DND-41 (cell line): ENCODE results near the gene C6orf62.
"Not testable (repeated sequence)": the region's sequence is repeated elsewhere in the genome, so short reads cannot be mapped to it uniquely, and the experiment has no call there.

Source experiments
- ATAC-seq: fragments of 200-7000 bp; cut with Tn5 transposase; 3 replicates; pipeline ENCODE4 v1.9.1; 2021; ENCODE audit warnings: low read depth; ENCODE audit not compliant: insufficient read depth
- DNase-seq: peaks from one replicate; pipeline ENCODE4 v3.0.0-alpha.2; 2020
- H2AFZ ChIP-seq: 2 replicates; pipeline ENCODE4 v1.6.0; 2012; ENCODE audit warnings: low read depth, low read length
- H3K27ac ChIP-seq: 2 replicates; pipeline ENCODE4 v1.5.1; 2012; ENCODE audit warnings: low read length, inconsistent platforms
- H3K27me3 ChIP-seq: fragments of 200-600 bp; sonication (generic); 2 replicates; pipeline ENCODE4 v1.6.0; 2012; ENCODE audit warnings: low read length, mild to moderate bottlenecking, inconsistent platforms; ENCODE audit not compliant: insufficient read depth, poor library complexity
- H3K36me3 ChIP-seq: 2 replicates; pipeline ENCODE4 v1.5.1; 2012; ENCODE audit warnings: low read length, inconsistent platforms; ENCODE audit not compliant: insufficient read depth
- H3K4me1 ChIP-seq: 2 replicates; pipeline ENCODE4 v1.5.1; 2012; ENCODE audit warnings: mild to moderate bottlenecking, low read length; ENCODE audit not compliant: insufficient read depth
- H3K4me2 ChIP-seq: 2 replicates; pipeline ENCODE4 v1.6.0; 2012; ENCODE audit warnings: mild to moderate bottlenecking, moderate library complexity, low read length, inconsistent platforms; ENCODE audit not compliant: insufficient read depth
- H3K4me3 ChIP-seq, 2 experiments: fragments of 200-600 bp in 1 of 2; shearing (Covaris generic) in 1 of 2; 2 replicates each; pipeline ENCODE4 v1.5.1; 2012 to 2016; ENCODE audit warnings: inconsistent platforms in 2 of 2, low read length in 2 of 2, mild to moderate bottlenecking in 2 of 2, low read depth in 1 of 2, moderate library complexity in 1 of 2
- H3K79me2 ChIP-seq: 2 replicates; pipeline ENCODE4 v1.6.0; 2012; ENCODE audit warnings: low read length, inconsistent platforms; ENCODE audit not compliant: insufficient read depth
- H3K9ac ChIP-seq: 2 replicates; pipeline ENCODE4 v1.6.0; 2012; ENCODE audit warnings: low read depth, mild to moderate bottlenecking, inconsistent platforms, low read length, moderate library complexity
- H3K9me3 ChIP-seq: 2 replicates; pipeline ENCODE4 v1.5.1; 2012; ENCODE audit warnings: low read length, moderate library complexity, mild to moderate bottlenecking, inconsistent platforms; ENCODE audit not compliant: insufficient read depth, severe bottlenecking
- H4K20me1 ChIP-seq: 2 replicates; pipeline ENCODE4 v1.6.0; 2012; ENCODE audit warnings: low read length; ENCODE audit not compliant: insufficient read depth
- EZH2 ChIP-seq: IDR thresholded peaks from 3 replicates; pipeline ENCODE4 v1.6.1; 2012; ENCODE audit warnings: borderline replicate concordance, low read depth, mild to moderate bottlenecking, moderate library complexity, low read length, inconsistent platforms; ENCODE audit not compliant: severe bottlenecking
- TF ChIP-seq, protein P1 (sequence below): IDR thresholded peaks from 2 replicates; pipeline ENCODE4 v1.5.1; 2012; ENCODE audit warnings: borderline replicate concordance, low read length, moderate library complexity, mild to moderate bottlenecking; ENCODE audit not compliant: poor library complexity, severe bottlenecking; ENCODE audit errors: extremely low read depth

Gene C6orf62

DNA sequence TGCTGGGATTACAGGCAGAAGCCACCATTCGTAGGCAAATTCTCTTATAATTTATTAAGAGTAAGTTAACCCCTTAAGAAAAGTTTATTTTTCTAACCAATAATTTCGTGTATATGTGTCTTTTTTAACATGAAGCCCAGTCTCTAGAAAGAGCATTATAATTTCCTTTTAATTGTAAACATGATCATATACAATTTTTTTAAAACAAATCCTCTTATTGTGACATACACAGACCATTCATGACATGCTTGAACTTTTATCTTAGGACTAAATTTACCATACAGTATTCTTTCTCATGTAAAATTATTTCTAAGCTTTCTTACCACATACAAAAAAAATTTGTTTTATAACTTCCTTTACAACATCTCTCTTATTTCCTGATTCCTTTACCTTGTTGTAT lies 45.3 kb downstream of the C6orf62 start:
- H3K27me3 ChIP-seq, result no peaks in the 10 kb centered on the region
- peaks cover 4% of the 10 kb centered on the region; the same call in 1 of the 2 replicates for H3K4me1 ChIP-seq
- no peak overlapping the region for H2AFZ ChIP-seq
- TF ChIP-seq, protein P1, sequence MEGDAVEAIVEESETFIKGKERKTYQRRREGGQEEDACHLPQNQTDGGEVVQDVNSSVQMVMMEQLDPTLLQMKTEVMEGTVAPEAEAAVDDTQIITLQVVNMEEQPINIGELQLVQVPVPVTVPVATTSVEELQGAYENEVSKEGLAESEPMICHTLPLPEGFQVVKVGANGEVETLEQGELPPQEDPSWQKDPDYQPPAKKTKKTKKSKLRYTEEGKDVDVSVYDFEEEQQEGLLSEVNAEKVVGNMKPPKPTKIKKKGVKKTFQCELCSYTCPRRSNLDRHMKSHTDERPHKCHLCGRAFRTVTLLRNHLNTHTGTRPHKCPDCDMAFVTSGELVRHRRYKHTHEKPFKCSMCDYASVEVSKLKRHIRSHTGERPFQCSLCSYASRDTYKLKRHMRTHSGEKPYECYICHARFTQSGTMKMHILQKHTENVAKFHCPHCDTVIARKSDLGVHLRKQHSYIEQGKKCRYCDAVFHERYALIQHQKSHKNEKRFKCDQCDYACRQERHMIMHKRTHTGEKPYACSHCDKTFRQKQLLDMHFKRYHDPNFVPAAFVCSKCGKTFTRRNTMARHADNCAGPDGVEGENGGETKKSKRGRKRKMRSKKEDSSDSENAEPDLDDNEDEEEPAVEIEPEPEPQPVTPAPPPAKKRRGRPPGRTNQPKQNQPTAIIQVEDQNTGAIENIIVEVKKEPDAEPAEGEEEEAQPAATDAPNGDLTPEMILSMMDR, result no peak
- no peak for TF ChIP-seq EZH2
- no peaks in the 10 kb centered on the region for H4K20me1 ChIP-seq
- H3K4me3 ChIP-seq, result no peak overlapping the region
- H3K4me2 ChIP-seq, result no peak overlapping the region
- DNase-seq, result no peak
- no peak for ATAC-seq
- 0 out of 2 replicates have a peak, but pooled peaks cover under 1% of the 10 kb centered on the region for H3K36me3 ChIP-seq
- H3K9ac ChIP-seq, result no peak overlapping the region
- H3K9me3 ChIP-seq, result peaks cover 42% of the 10 kb centered on the region
- H3K79me2 ChIP-seq, result no peaks in the 10 kb centered on the region
- H3K27ac ChIP-seq, result no peak overlapping the region

DNA sequence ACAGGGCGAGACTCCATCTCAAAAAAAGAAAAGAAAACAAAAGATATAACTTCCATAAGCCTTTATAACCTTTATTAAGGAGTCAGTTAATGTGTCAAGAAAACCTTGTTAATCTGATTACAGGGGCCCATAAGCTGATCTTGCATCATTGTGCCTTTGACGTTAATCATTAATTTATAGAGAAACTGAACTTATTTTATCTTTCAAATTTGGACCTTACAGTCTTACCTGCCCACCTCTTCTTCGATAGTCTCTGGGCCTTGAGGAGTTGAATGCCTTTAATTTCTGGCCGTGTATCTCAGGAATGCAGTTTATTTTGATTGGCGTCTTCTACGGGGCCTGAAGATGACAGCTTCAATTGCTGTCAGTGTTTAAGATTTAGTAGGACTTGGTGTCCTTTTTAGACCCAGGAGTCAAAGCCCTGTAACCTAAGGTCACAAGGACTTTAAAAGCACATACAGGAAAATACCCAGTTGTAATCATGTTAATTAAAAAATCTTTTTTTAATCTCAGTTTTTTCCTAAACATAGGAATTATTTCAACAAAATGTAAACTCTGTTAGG lies 46.3 kb downstream of the C6orf62 start:
- Histone ChIP-seq H3K36me3 (0 out of 2 replicates have a peak, but pooled peaks cover 3% of the 10 kb centered on the region), H3K79me2 (peaks cover 5% of the 10 kb centered on the region), H4K20me1 (no peaks in the 10 kb centered on the region), H3K4me1 (peaks cover 14% of the 10 kb centered on the region), H2AFZ (no peak overlapping the region), H3K4me2 (no peak overlapping the region), H3K9ac (no peak overlapping the region), H3K4me3 (no peak overlapping the region), H3K27me3 (no peaks in the 10 kb centered on the region), H3K9me3 (peaks cover 42% of the 10 kb centered on the region), H3K27ac (no peak overlapping the region)
- DNase-seq, result no peak
- TF ChIP-seq, protein P1, result no peak
- no peak for TF ChIP-seq EZH2
- no peak for ATAC-seq

DNA sequence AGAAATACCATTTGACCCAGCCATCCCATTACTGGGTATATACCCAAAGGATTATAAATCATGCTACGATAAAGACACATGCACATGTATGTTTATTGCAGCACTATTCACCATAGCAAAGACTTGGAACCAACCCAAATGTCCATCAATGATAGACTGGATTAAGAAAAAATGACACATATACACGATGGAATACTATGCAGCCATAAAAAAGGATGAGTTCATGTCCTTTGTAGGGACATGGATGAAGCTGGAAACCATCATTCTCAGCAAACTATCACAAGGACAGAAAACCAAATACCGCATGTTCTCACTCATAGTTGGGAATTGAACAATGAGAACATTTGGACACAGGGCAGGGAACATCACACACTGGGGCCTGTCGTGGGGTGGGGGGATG lies 47.9 kb downstream of the C6orf62 start:
- not testable (repeated sequence) for H4K20me1 ChIP-seq, H3K9ac ChIP-seq, H3K27ac ChIP-seq, ATAC-seq, H2AFZ ChIP-seq, H3K4me2 ChIP-seq, H3K36me3 ChIP-seq, DNase-seq, H3K27me3 ChIP-seq, H3K4me3 ChIP-seq
- H3K79me2 ChIP-seq, result peaks cover 18% of the 10 kb centered on the region
- peaks cover 42% of the 10 kb centered on the region for H3K9me3 ChIP-seq
- peaks cover 17% of the 10 kb centered on the region for H3K4me1 ChIP-seq

DNA sequence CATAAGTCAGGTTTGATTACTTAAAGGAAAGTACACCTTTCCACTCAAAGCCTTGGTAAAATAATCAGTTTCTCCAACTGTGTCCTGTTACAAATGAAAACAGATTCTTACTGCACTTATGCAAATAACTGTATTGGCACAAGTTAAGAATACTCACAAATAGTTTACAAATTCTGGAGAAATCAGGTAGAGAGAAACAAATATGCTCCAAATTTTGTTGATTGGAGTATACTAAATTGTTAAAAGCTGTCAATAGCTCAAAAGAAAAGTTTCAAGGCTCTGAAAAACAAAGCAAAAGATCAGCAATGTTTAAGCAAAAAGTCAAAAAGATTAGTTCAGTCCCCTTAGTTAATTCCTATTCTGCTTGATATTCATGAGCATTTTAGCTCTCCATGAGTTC lies 48.5 kb downstream of the C6orf62 start:
- not testable (repeated sequence) for H3K27me3 ChIP-seq, H3K27ac ChIP-seq, H2AFZ ChIP-seq, H3K36me3 ChIP-seq, H3K4me3 ChIP-seq, H3K9ac ChIP-seq, DNase-seq, H4K20me1 ChIP-seq, H3K4me2 ChIP-seq, ATAC-seq
- H3K9me3 ChIP-seq, result peaks cover 42% of the 10 kb centered on the region
- peaks cover 23% of the 10 kb centered on the region for H3K79me2 ChIP-seq
- peaks cover 21% of the 10 kb centered on the region for H3K4me1 ChIP-seq
